GM21526 (cell line): ENCODE data around the gene FGGY.

Experiments
- ATAC-seq: cut with Tn5 transposase; IDR thresholded peaks from one replicate; pipeline ENCODE4 v1.9.1; 2021; ENCODE audit warnings: moderate library complexity; ENCODE audit not compliant: unreplicated experiment, low FRiP score

The FGGY gene

GRCh38 chr1:59500950-59501742 lies 204.3 kb downstream of the FGGY start:
- ATAC-seq: no peak

- no peak for ATAC-seq
Measured at GRCh38 chr1:59502009-59502691, 205.3 kb downstream of the FGGY start.

- no peak for ATAC-seq
Measured at GRCh38 chr1:59504276-59504675, 207.4 kb downstream of the FGGY start.

- no peak for ATAC-seq
Measured at GRCh38 chr1:59505596-59506028, 208.7 kb downstream of the FGGY start.

GRCh38 chr1:59506952-59507351 lies 210.1 kb downstream of the FGGY start:
- ATAC-seq: peak; percentile 86

- no peak for ATAC-seq
Measured at GRCh38 chr1:59509341-59509875, 212.5 kb downstream of the FGGY start.

GRCh38 chr1:59510249-59510648 lies 213.4 kb downstream of the FGGY start:
- ATAC-seq: no peak

- no peak for ATAC-seq
Measured at GRCh38 chr1:59511476-59512465, 214.9 kb downstream of the FGGY start.

- no peak for ATAC-seq
Measured at GRCh38 chr1:59512702-59513101, 215.8 kb downstream of the FGGY start.

- ATAC-seq: no peak
Measured at GRCh38 chr1:59514061-59514909, 217.4 kb downstream of the FGGY start.

- no peak for ATAC-seq
Measured at GRCh38 chr1:59516881-59517280, 220.0 kb downstream of the FGGY start.

- ATAC-seq: no peak
Measured at GRCh38 chr1:59520194-59520593, 223.3 kb downstream of the FGGY start.

- ATAC-seq: no peak
Measured at GRCh38 chr1:59520827-59521418, 224.0 kb downstream of the FGGY start.

GRCh38 chr1:59521456-59521855 lies 224.6 kb downstream of the FGGY start:
- no peak for ATAC-seq

GRCh38 chr1:59522925-59523505 lies 226.1 kb downstream of the FGGY start:
- ATAC-seq: no peak

- no peak for ATAC-seq
Measured at GRCh38 chr1:59523745-59524450, 227.0 kb downstream of the FGGY start.

- no peak for ATAC-seq
Measured at GRCh38 chr1:59526240-59526639, 229.3 kb downstream of the FGGY start.

- ATAC-seq: no peak
Measured at GRCh38 chr1:59528471-59528870, 231.6 kb downstream of the FGGY start.
